ENCODE data around the gene KIAA0930.

The KIAA0930 gene

GRCh38 chr22:45190202-45190872 lies 50.4 kb downstream of the KIAA0930 start:
- Histone ChIP-seq H3K9ac (ENCODE audit: low read length) (no peak overlapping the region), H3K79me2 (ENCODE audit: insufficient read depth, low read length) (no peaks in the 10 kb centered on the region), H4K20me1 (ENCODE audit: low read depth, low read length) (no peaks in the 10 kb centered on the region), H3K4me2 (ENCODE audit: low read depth, low read length, poor library complexity, severe bottlenecking) (no peak overlapping the region), H3K27me3 (ENCODE audit: low read length) (no peaks in the 10 kb centered on the region), H2AFZ (ENCODE audit: low read depth, low read length, severe bottlenecking) (no peak overlapping the region), H3F3A (ENCODE audit: insufficient read depth) (0 out of 2 replicates have a peak, but pooled peaks cover 5% of the 10 kb centered on the region), H3K27ac (ENCODE audit: low read depth, low read length) (no peak overlapping the region), H3K36me3 (ENCODE audit: low read length) (peaks cover 3% of the 10 kb centered on the region; the same call in 1 of the 2 replicates), H3K4me3 (ENCODE audit: insufficient read depth, low read length, poor library complexity, severe bottlenecking) (no peak overlapping the region), H3K9me2 (replicated peaks; ENCODE audit: insufficient read depth, low read length) (no peaks in the 10 kb centered on the region), H3K9me3 (ENCODE audit: insufficient read depth, low read length) (no peaks in the 10 kb centered on the region)
- TF ChIP-seq EZH2phosphoT487 (conservative IDR thresholded peaks at IDR 0.05; ENCODE audit: low read length) (no peak), CTCF (IDR thresholded peaks at IDR 0.05; ENCODE audit: insufficient read depth, low read length, poor library complexity, severe bottlenecking) (no peak)

GRCh38 chr22:45188779-45189178 lies 51.9 kb downstream of the KIAA0930 start:
- H3K79me2 ChIP-seq (ENCODE audit: insufficient read depth, low read length): no peaks in the 10 kb centered on the region
- TF ChIP-seq EZH2phosphoT487 (conservative IDR thresholded peaks at IDR 0.05; ENCODE audit: low read length) (no peak), CTCF (IDR thresholded peaks at IDR 0.05; ENCODE audit: insufficient read depth, low read length, poor library complexity, severe bottlenecking) (no peak)
- H3K9ac ChIP-seq (ENCODE audit: low read length): no peak overlapping the region
- no peaks in the 10 kb centered on the region for H3K9me2 ChIP-seq (replicated peaks; ENCODE audit: insufficient read depth, low read length)
- H4K20me1 ChIP-seq (ENCODE audit: low read depth, low read length): no peaks in the 10 kb centered on the region
- H3K4me2 ChIP-seq (ENCODE audit: low read depth, low read length, poor library complexity, severe bottlenecking): no peak overlapping the region
- H2AFZ ChIP-seq (ENCODE audit: low read depth, low read length, severe bottlenecking): no peak overlapping the region
- no peaks in the 10 kb centered on the region for H3K9me3 ChIP-seq (ENCODE audit: insufficient read depth, low read length)
- H3K36me3 ChIP-seq (ENCODE audit: low read length): peaks cover 3% of the 10 kb centered on the region; the same call in 1 of the 2 replicates
- no peaks in the 10 kb centered on the region for H3K27me3 ChIP-seq (ENCODE audit: low read length)
- 0 out of 2 replicates have a peak, but pooled peaks cover 5% of the 10 kb centered on the region for H3F3A ChIP-seq (ENCODE audit: insufficient read depth)
- H3K27ac ChIP-seq (ENCODE audit: low read depth, low read length): no peak overlapping the region
- H3K4me3 ChIP-seq (ENCODE audit: insufficient read depth, low read length, poor library complexity, severe bottlenecking): no peak overlapping the region

GRCh38 chr22:45187891-45188290 lies 52.8 kb downstream of the KIAA0930 start:
- H3K27me3 ChIP-seq (ENCODE audit: low read length): no peaks in the 10 kb centered on the region
- 0 out of 2 replicates have a peak, but pooled peaks cover 5% of the 10 kb centered on the region for H3F3A ChIP-seq (ENCODE audit: insufficient read depth)
- H3K36me3 ChIP-seq (ENCODE audit: low read length): peaks cover 7% of the 10 kb centered on the region; the same call in 1 of the 2 replicates
- no peak overlapping the region for H3K4me2 ChIP-seq (ENCODE audit: low read depth, low read length, poor library complexity, severe bottlenecking)
- H4K20me1 ChIP-seq (ENCODE audit: low read depth, low read length): no peaks in the 10 kb centered on the region
- no peak for TF ChIP-seq EZH2phosphoT487 (conservative IDR thresholded peaks at IDR 0.05; ENCODE audit: low read length)
- no peak for TF ChIP-seq CTCF (IDR thresholded peaks at IDR 0.05; ENCODE audit: insufficient read depth, low read length, poor library complexity, severe bottlenecking)
- H3K4me3 ChIP-seq (ENCODE audit: insufficient read depth, low read length, poor library complexity, severe bottlenecking): no peak overlapping the region
- no peak overlapping the region for H3K27ac ChIP-seq (ENCODE audit: low read depth, low read length)
- no peaks in the 10 kb centered on the region for H3K79me2 ChIP-seq (ENCODE audit: insufficient read depth, low read length)
- H3K9ac ChIP-seq (ENCODE audit: low read length): no peak overlapping the region
- H3K9me3 ChIP-seq (ENCODE audit: insufficient read depth, low read length): no peaks in the 10 kb centered on the region
- no peaks in the 10 kb centered on the region for H3K9me2 ChIP-seq (replicated peaks; ENCODE audit: insufficient read depth, low read length)
- no peak overlapping the region for H2AFZ ChIP-seq (ENCODE audit: low read depth, low read length, severe bottlenecking)
